RPMI8226 (cell line): ENCODE measurements around the gene CCDC121.

Experiments used
- DNase-seq: peaks from one replicate; pipeline ENCODE4 v3.0.0-alpha.2; 2015

The CCDC121 gene

GRCh38 chr2:27581417-27582128 lies 47.2 kb downstream of the CCDC121 start:
- DNase-seq = no peak
